ENCODE results near the gene KDM2B. TPM values are rescaled to one million over a fixed set of nuclear protein-coding genes. Genes with fewer than 3 reads are reported as not detected.

KDM2B gene
- total and polyA plus RNA-seq, 2 donors from 2014 or later = 6.2 to 19.7 TPM

- no peak overlapping the region for H3K9ac ChIP-seq (ENCODE audit: low read length in 3 of 3)
- H3K9me3 ChIP-seq (ENCODE audit: control insufficient read depth in 2 of 3, insufficient read depth in 1 of 3, low read length in 3 of 3) = no peaks in the 10 kb centered on the region
- no peak overlapping the region for H3K4me3 ChIP-seq (ENCODE audit: low read length in 3 of 3)
- intact Hi-C loops (cut with DNase I) = no loop called here
- H3K4me1 ChIP-seq (ENCODE audit: control insufficient read depth in 2 of 3, insufficient read depth in 2 of 3, low read depth in 1 of 3, low read length in 3 of 3) = no peaks in the 10 kb centered on the region
- TF ChIP-seq CTCF (IDR thresholded peaks at IDR 0.05; ENCODE audit: borderline replicate concordance, extremely low read depth, insufficient read depth) = no peak
- no peak overlapping the region for H3K27ac ChIP-seq (ENCODE audit: low read depth in 2 of 2, low read length in 2 of 2)
- DNase-seq = peak in 4 of 5 donors; percentile 44 to 79 (median 64)
- H3K27me3 ChIP-seq (ENCODE audit: control insufficient read depth, insufficient read depth, low read length) = no peaks in the 10 kb centered on the region
- peaks cover 0 to 1% (median 0%) of the 10 kb centered on the region in 3 donors for H3K36me3 ChIP-seq (ENCODE audit: control insufficient read depth in 2 of 3, insufficient read depth in 3 of 3, low read length in 3 of 3)
- FAIRE-seq = no peak
Measured at GRCh38 chr12:121568971-121569751, 11.7 kb downstream of the KDM2B start.

GRCh38 chr12:121568518-121568917, 12.3 kb downstream of the KDM2B start:
- no peak for FAIRE-seq
- H3K9me3 ChIP-seq (ENCODE audit: control insufficient read depth in 2 of 3, insufficient read depth in 1 of 3, low read length in 3 of 3) = no peaks in the 10 kb centered on the region
- H3K27ac ChIP-seq (ENCODE audit: low read depth in 2 of 2, low read length in 2 of 2) = no peak overlapping the region
- H3K36me3 ChIP-seq (ENCODE audit: control insufficient read depth in 2 of 3, insufficient read depth in 3 of 3, low read length in 3 of 3) = no peaks in the 10 kb centered on the region
- no peak overlapping the region for H3K4me3 ChIP-seq (ENCODE audit: low read length in 3 of 3)
- H3K4me1 ChIP-seq (ENCODE audit: control insufficient read depth in 2 of 3, insufficient read depth in 2 of 3, low read depth in 1 of 3, low read length in 3 of 3) = no peaks in the 10 kb centered on the region
- no peak for TF ChIP-seq CTCF (IDR thresholded peaks at IDR 0.05; ENCODE audit: borderline replicate concordance, extremely low read depth, insufficient read depth)
- no peaks in the 10 kb centered on the region for H3K27me3 ChIP-seq (ENCODE audit: control insufficient read depth, insufficient read depth, low read length)
- H3K9ac ChIP-seq (ENCODE audit: low read length in 3 of 3) = no peak overlapping the region
- DNase-seq = no peak
- intact Hi-C loops (cut with DNase I) = no loop called here

- no peaks in the 10 kb centered on the region for H3K36me3 ChIP-seq (ENCODE audit: control insufficient read depth in 2 of 3, insufficient read depth in 3 of 3, low read length in 3 of 3)
- no peaks in the 10 kb centered on the region for H3K27me3 ChIP-seq (ENCODE audit: control insufficient read depth, insufficient read depth, low read length)
- FAIRE-seq (no peak), DNase-seq (no peak)
- no peak for TF ChIP-seq CTCF (IDR thresholded peaks at IDR 0.05; ENCODE audit: borderline replicate concordance, extremely low read depth, insufficient read depth)
- H3K4me3 ChIP-seq (ENCODE audit: low read length in 3 of 3) = no peak overlapping the region
- H3K9ac ChIP-seq (ENCODE audit: low read length in 3 of 3) = no peak overlapping the region
- H3K4me1 ChIP-seq (ENCODE audit: control insufficient read depth in 2 of 3, insufficient read depth in 2 of 3, low read depth in 1 of 3, low read length in 3 of 3) = no peaks in the 10 kb centered on the region
- intact Hi-C loops (cut with DNase I) = no loop called here
- H3K9me3 ChIP-seq (ENCODE audit: control insufficient read depth in 2 of 3, insufficient read depth in 1 of 3, low read length in 3 of 3) = no peaks in the 10 kb centered on the region
- no peak overlapping the region for H3K27ac ChIP-seq (ENCODE audit: low read depth in 2 of 2, low read length in 2 of 2)
Measured at GRCh38 chr12:121565076-121565475, 15.7 kb downstream of the KDM2B start.

Measured in kidney (tissue), 14 donors.